Posterior cingulate gyrus (tissue), 11 donors: ENCODE measurements around the gene UST.
"Not testable (repeated sequence)": the region's sequence is repeated elsewhere in the genome, so short reads cannot be mapped to it uniquely, and the experiment has no call there.

ENCODE experiments used
- DNase-seq, 10 donors: peaks; one replicate each; pipeline versions ENCODE4 v3.0.0 to v3.0.0-alpha.2; 2020 to 2021; ENCODE audit warnings: mixed read lengths in 3 of 10
- intact Hi-C: fragments of 100-400 bp; cut with DNase I; formaldehyde crosslinking; loops from one replicate; pipeline ENCODE4 v1.15.1; 2023

UST gene

DNA sequence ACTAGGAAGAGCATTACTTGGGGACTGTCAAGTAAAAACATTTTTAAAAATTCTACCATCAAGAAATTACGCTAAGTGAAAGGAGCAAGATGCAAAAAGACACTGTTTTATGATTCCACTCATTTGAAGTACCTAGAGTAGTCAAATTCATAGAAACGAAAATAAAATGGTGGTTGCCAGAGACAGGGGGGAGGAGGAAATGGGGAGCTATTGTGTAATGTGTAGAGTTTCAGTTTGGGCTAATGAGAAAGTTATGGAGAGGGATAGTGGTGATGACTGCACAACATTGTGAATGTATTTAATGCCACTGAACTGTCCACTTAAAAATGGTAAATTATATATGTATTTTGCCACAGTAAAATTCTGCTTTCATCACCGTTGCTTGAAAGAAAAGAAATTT, 83.8 kb downstream of the UST start:
- intact Hi-C loops = no loop called here
- no peak for DNase-seq

DNA sequence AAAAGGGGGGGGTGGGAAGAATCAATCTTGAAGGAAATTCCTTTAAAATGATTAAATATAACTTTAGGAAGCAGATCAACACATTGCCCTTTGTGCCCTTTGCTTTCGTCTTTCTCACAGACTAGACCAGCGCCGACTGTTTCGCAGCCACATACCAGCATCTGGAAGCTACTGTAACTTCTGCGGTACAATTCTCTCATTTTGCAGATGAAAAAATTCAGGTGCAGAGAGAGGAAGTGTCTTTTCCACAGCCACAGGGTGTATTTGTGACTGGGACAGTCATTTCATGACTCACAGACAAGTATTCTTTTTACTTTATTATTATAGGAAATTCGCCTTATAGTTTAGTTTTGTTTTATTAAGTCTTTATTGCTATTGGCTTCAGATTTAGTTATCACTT, 84.2 kb downstream of the UST start:
- intact Hi-C loops = no loop called here
- DNase-seq = no peak

DNA sequence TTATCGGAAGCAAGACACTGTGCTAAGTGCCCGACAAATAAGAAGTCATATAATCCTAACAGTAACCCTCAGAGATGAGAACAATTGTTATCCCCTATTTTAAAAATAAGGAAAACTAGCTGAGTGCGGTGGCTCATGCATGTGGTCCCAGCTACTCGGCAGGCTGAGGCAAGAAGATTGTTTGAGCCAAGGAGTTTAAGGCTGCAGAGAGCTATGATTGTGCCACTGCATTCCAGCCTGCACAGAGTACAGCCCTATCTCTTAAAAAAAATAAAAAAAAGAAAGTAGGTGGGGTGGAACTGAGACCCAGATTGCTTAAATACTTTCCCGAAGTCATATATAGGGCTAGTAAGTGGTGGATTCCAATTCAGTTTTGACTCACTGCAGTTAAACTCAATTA, 84.7 kb downstream of the UST start:
- intact Hi-C loops = no loop called here
- DNase-seq = no peak

DNA sequence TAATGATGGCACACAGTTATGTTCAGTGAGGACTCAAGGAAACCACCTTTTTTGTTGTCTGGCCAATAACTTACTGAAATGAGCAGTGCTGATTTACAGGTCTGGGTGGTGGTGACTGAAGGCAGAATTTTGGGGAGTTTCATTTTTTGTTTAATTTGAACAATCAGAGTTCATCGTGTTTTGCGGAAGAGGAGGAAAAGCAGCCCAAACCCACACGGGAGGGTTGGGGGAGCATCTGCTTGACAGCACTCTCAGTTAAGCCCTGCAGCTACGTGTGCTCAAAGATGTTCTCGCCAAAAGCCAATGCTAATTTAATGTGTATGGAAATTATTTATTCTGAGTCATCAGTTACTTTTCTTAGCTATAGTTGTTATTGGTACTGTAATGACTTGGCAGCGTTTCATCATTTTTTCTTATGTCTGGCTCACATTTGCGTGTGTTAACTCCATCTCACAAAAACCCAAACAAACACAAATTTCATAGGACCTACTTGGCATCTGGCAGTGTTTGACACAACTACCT, 89.2 kb downstream of the UST start:
- intact Hi-C loops = no loop called here
- no peak for DNase-seq

DNA sequence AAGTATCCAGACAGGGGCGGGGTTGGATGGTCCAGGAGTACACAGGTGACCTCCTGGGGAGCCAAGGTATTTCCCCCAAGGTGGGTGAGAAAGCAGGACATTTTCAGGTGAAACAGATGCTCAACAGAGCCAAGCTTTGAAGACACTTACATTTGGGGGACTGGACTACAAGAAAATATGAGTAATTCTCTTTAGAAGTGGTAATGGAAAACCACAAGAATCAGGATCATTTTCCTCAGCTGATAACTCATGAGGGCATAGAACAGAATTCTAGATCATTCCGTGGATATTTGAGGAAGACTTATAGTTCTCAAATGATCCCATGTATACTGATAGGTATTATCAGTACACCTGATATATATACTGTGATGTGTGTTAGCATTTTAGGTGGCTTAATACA, 89.9 kb downstream of the UST start:
- DNase-seq = no peak
- intact Hi-C loops = no loop called here

DNA sequence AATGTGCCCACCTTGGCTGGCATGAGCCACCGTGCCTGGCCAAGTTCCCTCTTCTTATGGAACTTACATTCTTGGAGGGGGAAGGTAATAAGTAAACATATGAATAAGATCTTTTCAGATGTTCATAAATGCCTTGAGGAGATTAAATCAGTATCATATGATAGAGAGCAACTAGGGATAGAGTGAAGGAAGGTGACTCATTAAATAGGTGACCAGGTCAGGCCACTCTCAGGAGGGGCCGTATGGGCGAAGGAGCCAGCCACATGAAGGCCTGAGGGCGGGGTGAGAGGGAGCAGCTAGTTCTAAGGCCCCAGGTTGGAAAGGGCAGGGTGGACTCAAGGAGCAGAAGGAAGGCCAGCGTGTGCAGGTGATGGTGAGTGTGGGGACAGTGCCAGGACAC, 91.1 kb downstream of the UST start:
- intact Hi-C loops = no loop called here
- DNase-seq = no peak

DNA sequence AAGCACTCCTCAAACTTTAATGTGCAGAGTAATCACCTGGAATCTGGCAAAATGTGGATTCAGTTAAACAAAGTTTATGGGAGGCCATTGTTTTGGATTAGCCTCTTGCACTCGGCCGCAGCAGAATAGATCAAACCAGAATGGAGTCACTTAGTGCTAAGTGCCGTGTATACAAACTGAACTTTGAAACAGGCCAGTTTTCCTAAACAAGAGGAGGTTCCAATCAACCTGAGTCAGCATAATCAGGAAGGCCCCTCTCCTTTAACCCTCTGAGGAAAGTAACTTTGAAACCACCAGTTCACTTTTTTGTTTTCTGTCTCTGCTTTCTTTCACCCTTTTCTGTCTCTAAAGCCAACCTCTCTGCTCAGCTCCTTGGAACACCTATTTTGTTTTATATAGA, 92.2 kb downstream of the UST start:
- intact Hi-C loops = no loop called here

DNA sequence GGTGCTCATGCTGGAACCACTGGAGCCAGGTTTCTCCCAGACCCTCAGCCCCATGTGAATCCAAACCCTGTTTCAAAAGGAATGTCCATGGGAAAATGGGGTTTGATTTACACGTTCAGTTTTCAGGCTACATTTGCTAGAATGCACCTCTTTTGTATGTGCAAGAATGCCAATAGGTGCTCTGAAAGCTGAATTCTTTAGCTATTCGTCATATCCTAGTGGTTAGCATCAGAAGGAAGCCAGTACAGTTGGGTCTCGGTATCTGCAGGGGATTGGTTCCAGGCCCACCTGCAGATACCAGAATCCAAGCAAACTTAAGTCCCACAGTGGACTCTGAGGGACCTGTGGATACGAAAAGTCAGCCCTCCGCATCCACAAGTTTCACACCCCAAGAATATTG, 93.4 kb downstream of the UST start:
- intact Hi-C loops = no loop called here

More for the DNA sequence above, 92.2 kb downstream of the UST start:
- no peak for DNase-seq

DNA sequence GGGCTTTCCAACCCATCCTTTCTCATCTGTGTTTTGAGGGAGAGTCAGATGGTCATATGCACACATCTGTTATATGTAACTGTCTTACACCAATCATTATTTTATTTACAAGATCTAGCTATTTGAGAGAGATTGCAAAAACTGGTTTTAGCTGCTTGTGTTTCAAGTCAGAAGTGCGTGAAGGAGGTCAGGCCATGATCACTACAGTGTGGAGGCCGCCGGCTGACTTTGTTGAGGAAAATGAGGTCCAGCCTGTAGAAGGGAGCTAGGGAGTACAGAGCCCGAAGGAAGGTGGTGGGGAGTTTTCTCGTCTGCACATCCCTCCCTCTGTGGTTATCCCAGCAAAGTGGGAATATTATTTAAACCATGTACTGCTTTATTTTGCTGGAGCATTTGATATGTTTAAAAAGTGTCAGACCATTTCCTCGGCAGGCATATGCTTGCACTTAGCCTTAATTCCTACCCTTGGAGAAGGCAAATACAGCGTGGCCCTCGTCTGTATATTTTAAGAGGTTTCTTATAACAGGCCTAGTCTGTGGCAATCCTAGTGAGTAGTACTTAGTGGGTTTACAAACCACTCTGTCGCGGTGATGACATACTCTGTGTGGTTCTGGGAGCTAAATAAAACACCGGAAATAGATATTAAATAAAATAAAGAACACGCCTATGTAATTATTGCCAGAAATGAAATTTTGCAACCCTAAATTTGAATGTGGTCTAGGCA, 95.6 kb downstream of the UST start:
- no peak for DNase-seq
- intact Hi-C loops = no loop called here

More for the DNA sequence above, 93.4 kb downstream of the UST start:
- DNase-seq = no peak

DNA sequence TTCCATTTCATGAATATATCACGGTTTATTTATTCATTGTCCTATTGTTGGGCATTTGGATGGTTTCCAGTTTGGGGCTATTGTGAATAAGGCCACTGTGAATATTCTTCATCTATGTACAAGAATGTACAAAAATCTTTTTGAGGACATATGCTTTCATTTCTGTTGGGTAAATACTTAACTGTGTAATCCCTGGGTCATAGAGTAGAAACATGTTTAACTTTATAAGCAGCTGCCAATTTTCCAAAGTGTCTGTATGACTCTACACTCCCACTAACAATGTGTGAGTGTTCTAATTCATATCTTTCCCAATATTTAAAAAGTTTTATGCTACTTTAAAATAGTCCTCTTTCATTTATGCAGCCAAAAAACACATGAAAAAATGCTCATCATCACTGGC, 98.6 kb downstream of the UST start:
- intact Hi-C loops = no loop called here
- no peak for DNase-seq

DNA sequence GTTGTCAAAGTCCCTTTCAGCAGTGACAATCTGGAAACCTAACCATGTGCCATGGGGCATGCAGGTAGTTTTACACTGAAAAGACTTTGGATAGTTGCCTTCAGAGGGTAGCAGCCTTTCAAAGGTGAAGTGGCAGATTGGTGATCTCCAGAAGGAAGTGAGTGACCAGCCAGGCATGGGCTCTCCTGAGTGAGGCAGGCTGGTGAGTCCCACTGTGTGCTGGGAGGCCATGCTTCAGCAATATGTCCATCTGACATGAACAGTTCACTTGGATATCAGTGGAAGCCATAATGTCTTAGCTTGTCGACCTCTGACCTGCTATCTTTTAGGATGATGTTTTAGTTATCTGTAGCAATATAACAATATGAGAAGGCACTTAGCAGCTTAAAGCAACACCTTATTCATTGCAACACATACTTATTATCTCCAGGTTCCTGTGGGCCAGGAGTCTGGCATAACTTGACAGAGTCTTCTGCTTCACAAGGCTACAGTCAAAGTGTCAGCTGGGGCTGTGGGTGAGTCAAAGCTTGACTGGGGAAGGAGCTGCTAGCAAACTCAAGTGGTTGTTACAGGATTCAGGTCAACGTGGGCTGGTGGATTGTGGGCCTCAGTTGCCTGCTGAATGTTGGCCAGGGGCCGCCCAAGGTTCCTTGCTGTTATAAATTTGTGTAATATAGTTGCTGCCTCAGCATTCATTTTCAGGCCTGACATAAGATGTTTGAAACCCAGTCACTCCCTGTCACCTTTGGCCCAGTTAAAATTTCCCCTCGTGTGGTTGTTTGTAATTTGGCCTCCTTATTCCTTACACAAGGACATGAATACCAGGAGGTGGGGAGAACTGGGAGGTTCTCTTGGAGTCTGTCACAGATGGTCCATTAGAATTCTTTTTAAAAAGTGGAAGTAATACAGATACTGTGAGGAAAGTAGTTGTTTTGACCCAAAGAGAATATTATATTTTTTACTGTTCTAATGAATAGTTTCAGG, 100.2 kb downstream of the UST start:
- no peak for DNase-seq
- intact Hi-C loops = no loop called here

DNA sequence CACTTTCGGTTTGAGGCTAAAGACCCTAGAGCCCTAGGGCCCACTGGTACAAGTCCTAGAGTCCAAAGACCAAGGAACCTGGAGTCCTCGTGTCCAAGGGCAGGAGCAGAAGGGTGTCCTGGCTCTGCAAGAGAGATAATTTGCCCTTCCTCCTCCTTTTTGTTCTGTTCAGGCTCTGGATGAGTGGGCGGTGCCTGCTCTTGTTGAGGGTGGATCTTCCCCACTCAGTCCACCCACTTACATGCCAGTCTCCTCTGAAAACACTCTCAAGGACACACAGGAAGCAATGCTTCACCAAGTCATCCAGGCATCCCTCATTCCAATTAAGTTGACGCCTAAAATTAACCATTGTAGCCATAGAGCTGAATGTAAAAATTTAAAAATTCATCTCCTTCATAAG, 102.1 kb downstream of the UST start:
- DNase-seq = no peak
- intact Hi-C loops = no loop called here

DNA sequence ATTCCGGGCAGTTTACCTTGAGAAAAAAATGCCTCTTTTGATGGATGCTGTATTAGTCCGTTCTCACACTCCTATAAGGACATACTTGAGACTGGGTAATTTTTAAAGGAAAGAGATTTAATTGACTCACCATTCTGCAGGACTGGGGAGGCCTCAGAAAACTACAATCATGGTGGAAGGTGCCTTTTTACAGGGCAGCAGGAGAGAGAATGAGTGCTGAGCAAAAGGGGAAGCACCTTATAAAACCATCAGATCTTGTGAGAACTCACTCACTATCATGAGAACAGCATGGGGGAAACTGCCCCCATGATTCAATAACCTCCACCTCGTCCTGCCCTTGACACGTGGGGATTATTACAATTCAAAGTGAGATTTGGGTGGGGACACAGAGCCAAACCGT, 102.6 kb downstream of the UST start:
- intact Hi-C loops, DNase-seq: not testable (repeated sequence)

DNA sequence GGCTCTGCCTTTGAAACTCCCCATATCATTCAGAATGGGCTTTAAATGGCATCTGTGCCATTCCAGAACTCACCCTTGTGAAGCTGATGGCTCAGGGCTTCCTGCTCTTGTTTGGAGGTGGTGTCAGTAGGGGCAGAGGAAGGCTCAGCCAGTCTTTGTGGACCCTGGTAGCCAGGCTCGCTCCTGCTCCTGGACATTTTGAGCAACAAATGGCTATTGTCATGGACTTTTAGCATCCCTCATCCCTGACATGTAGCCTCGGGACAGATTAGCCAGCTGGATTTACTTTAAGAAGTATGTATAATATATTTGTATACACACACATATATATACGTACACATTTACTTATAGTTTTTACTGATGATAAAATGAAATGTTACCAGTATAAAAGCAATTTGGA, 104.1 kb downstream of the UST start:
- no peak for DNase-seq
- intact Hi-C loops = no loop called here

DNA sequence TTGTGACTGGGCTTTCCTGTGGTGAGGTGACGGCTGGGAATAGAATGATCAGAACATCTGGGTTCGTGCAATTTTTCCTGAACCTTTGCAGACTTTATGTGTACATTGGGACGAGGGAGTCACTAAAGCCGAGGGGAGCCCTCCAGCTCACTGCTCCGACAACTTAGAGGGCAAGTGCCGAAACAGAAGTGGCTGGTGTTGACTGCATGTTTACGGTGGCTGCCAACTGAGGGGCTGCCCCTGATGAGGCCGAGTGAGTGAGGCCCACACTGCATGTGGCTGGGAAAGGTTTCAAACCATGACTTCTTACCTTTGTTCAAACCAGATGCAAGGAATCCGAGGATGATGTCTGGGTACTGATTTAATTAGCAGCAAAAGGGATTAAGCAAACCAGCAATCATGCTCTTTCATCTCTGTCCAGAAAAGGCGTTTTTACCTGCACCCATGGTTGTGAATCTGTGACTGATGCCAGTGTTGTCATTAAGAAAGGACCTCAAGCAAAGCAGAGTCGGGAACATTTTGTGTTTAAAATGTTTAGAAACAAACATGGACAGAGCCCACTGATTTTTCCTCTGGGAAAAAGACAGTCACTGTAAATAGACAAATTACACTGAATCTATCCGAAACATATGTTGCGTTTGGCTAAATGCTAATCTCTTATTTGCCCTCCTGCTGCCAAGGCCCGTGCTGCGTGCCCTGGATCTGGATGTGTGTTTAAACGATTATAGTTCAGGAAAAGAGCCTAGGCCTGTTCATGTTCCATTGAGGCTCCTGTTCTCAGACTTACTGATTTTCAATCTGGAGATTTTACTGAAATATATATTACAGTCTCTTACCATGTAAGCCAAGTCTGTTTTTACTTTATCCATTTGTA, 105.1 kb downstream of the UST start:
- intact Hi-C loops = no loop called here
- no peak for DNase-seq

DNA sequence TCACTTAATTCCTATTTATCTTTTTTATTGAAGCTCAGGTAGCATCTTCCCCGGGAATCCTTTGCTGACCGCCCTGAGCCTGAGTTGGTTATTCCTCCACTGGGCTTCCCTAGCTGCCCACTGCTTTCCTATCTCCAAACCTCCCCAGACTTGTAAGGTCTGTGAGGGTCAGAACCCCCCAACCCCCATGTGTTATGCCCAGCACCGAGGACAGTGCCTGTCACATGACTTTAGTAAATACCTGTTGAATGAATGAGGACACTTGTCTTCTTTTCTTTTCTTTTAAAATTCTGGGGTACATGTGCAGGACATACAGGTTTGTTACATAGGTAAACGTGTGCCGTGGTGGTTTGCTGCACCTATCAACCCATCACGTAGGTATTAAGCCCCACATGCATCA, 105.9 kb downstream of the UST start:
- no peak for DNase-seq
- intact Hi-C loops = no loop called here

DNA sequence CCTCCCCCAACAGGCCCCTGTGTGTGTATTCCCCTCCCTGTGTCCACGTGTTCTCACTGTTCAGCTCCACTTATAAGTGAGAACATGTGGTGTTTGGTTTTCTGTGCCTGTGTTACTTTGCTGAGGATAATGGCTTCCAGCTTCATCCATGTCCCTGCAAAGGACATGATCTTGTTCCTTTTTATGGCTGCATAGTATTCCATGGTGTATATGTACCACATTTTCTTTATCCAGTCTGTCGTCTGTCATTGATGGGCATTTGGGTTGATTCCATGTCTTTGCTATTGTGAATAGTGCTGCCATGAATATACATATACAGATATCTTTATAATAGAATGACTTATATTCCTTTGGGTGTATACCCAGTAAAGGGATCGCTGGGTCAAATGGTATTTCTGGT, 106.3 kb downstream of the UST start:
- intact Hi-C loops, DNase-seq: not testable (repeated sequence)

DNA sequence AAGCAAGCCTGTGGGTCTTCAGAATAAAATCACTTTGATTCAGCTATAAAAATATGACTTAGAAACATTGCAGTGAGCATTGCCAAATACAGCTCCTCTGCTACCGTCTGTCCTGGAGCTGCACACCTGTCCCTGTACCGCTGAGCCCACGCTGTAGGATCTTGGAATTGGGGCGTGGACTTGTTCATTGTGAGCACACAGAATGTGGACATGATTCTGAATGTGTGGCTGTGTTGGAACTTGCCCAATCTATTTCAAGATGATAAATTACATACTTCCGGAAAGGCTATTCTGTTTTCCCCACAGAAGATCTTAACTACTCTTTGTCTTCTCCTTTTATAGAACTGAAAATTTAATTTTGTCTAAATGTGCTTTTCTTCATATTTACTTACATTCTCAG, 107.3 kb downstream of the UST start:
- intact Hi-C loops = no loop called here
- DNase-seq = peak in 2 of 10 donors; percentile 17 to 67

DNA sequence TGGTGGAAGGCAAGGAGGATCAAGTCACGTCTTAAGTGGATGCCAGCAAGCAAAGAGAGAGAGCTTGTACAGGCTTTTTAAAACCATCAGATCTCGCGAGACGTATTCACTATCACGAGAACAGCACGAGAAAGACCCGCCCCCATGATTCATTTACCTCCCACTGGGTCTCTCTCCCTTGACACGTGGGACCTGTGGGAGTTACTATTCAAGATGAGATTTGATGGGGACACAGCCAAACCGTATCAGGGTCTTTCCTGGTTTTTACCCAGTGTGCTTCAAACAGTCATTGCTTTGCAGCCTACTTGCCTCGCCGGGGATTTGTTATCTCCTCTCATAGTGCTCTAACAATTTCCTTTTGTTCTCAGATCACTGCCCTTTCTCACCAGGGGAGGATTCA, 108.2 kb downstream of the UST start:
- intact Hi-C loops = no loop called here
- DNase-seq = no peak

DNA sequence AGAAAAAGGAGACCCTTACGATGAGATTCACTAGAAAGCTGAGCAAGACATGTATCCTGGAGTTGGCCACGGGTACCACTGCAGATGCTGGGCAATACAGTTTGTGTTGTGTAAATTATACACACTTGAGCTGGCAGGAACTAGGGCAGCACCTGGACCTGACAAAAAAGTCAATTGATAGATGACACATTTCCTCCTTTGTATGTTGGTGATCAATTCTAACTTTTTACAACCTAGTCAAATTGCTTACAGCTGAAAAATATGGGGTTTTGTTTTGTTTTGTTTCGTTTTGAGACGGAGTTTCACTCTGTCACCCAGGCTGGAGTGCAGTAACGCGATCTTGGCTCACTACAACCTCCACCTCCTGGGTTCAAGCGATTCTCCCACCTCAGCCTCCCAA, 108.9 kb downstream of the UST start:
- DNase-seq = no peak
- intact Hi-C loops = no loop called here
